ENCODE results near the gene LRMDA.

GRCh38 chr10:76034353-76035205 lies 603.2 kb downstream of the LRMDA start:
- TF ChIP-seq POLR2AphosphoS5 (IDR thresholded peaks at IDR 0.05) (no peak), CTCF (IDR thresholded peaks at IDR 0.05) (no peak), POLR2A (IDR thresholded peaks at IDR 0.05) (no peak)
